HL-60 (cell line): ENCODE results near the gene NT5C.

Experiments
- GABPA ChIP-seq: IDR thresholded peaks from 2 replicates; pipeline ENCODE4 v1.6.1; 2012; ENCODE audit warnings: low read depth
- POLR2AphosphoS5 ChIP-seq: IDR thresholded peaks from 2 replicates; pipeline ENCODE4 v1.6.1; 2012; ENCODE audit warnings: low read depth
- TF ChIP-seq, protein P1 (sequence below): IDR thresholded peaks from one replicate; pipeline ENCODE4 v1.5.1; 2011; ENCODE audit warnings: low read length, control low read depth, inconsistent platforms; ENCODE audit not compliant: insufficient read depth

DNA sequence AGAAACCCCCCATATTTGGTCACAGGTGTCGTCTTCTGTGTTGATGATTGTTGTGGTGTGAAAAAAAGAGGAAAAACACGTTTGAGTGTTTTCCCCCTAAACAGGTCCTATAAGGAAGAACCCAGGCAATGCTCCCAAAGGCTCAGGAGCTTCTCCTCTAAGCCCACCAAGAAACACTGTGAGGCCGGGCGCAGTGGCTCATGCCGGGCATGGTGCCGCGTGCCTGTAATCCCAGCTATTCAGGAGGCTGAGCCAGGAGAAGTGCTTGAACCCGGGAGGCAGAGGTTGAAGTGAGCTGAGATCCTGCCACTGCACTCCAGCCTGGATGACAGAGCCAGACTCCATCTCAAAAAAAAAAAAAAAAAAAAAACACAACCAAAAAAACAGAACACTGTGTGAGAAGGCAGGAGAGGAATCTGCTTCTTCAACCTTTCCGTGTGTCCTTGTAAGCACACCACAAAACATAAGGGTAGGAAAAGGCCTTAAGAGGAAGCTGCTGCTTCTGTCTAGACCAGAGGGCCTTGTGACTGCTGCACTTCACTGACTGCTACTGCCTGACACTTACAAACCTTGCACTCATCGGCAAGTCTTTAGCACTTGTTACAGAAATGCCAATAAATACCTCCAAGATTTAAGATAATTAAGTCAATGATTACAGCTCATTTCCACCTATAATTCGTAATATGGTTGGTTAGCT, 13.4 kb upstream of the NT5C start:
- TF ChIP-seq, protein P1, sequence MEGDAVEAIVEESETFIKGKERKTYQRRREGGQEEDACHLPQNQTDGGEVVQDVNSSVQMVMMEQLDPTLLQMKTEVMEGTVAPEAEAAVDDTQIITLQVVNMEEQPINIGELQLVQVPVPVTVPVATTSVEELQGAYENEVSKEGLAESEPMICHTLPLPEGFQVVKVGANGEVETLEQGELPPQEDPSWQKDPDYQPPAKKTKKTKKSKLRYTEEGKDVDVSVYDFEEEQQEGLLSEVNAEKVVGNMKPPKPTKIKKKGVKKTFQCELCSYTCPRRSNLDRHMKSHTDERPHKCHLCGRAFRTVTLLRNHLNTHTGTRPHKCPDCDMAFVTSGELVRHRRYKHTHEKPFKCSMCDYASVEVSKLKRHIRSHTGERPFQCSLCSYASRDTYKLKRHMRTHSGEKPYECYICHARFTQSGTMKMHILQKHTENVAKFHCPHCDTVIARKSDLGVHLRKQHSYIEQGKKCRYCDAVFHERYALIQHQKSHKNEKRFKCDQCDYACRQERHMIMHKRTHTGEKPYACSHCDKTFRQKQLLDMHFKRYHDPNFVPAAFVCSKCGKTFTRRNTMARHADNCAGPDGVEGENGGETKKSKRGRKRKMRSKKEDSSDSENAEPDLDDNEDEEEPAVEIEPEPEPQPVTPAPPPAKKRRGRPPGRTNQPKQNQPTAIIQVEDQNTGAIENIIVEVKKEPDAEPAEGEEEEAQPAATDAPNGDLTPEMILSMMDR = no peak
- TF ChIP-seq GABPA (no peak), POLR2AphosphoS5 (no peak)
